Measurements from ENCODE around the gene FSTL1.

DNA sequence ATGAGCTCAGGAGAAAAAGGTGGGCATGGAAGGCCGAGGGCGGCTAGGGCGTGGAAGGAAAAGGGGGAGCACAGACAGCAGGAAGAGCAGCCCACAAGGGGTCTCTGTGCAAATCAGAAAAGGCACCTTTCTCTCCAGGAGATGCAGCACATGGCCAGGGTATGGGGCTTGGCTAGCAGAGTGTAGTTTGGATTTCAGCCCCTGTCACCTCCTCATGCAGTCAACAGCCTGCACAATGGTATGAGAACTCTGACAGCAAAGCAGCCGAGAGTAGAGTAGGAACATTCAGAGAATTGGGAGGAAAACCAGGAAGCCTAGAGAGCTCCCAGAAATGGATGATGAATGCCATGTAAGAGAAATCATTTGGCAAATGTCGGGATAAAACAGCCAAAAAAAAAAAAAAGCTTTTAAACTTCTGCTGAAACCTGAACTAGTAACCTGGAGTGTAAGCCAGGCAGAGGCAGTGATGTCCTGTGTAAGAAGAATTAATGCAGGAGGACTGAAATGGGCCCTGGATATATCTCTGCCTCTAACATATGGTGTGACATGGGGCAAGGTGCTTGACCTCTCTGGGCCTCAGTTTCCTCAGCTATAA lies 25.7 kb downstream of the FSTL1 start:
- no peak for TF ChIP-seq EZH2 (IDR thresholded peaks at IDR 0.05; ENCODE audit: borderline replicate concordance, insufficient read depth, low read depth, low read length, poor library complexity, severe bottlenecking)
- TF ChIP-seq, protein P1, sequence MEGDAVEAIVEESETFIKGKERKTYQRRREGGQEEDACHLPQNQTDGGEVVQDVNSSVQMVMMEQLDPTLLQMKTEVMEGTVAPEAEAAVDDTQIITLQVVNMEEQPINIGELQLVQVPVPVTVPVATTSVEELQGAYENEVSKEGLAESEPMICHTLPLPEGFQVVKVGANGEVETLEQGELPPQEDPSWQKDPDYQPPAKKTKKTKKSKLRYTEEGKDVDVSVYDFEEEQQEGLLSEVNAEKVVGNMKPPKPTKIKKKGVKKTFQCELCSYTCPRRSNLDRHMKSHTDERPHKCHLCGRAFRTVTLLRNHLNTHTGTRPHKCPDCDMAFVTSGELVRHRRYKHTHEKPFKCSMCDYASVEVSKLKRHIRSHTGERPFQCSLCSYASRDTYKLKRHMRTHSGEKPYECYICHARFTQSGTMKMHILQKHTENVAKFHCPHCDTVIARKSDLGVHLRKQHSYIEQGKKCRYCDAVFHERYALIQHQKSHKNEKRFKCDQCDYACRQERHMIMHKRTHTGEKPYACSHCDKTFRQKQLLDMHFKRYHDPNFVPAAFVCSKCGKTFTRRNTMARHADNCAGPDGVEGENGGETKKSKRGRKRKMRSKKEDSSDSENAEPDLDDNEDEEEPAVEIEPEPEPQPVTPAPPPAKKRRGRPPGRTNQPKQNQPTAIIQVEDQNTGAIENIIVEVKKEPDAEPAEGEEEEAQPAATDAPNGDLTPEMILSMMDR (IDR thresholded peaks at IDR 0.05) = no peak

All from B cell (primary cell).